NT2/D1 (cell line): ENCODE results near the gene PRKG1.

ENCODE experiments used
- DNase-seq: peaks from one replicate; pipeline ENCODE4 v3.0.0-alpha.2; 2011; ENCODE audit warnings: low read depth, low spot score
- H3K27me3 ChIP-seq: 2 replicates; pipeline ENCODE4 v1.6.0; 2011; ENCODE audit warnings: mild to moderate bottlenecking; ENCODE audit not compliant: insufficient read length, insufficient read depth
- H3K36me3 ChIP-seq: 2 replicates; pipeline ENCODE4 v1.6.1; 2011; ENCODE audit warnings: mild to moderate bottlenecking, low read length, mixed read lengths; ENCODE audit not compliant: insufficient read depth, insufficient read length
- H3K4me1 ChIP-seq: 2 replicates; pipeline ENCODE4 v1.5.1; 2011; ENCODE audit not compliant: insufficient read depth, insufficient read length
- H3K4me3 ChIP-seq: 2 replicates; pipeline ENCODE4 v1.5.1; 2011; ENCODE audit warnings: low read depth; ENCODE audit not compliant: insufficient read length
- H3K9ac ChIP-seq: 2 replicates; pipeline ENCODE4 v1.6.0; 2011; ENCODE audit warnings: low read depth; ENCODE audit not compliant: insufficient read length
- H3K9me3 ChIP-seq: 2 replicates; pipeline ENCODE4 v1.5.1; 2011; ENCODE audit warnings: mild to moderate bottlenecking, low read length; ENCODE audit not compliant: insufficient read depth
- SUZ12 ChIP-seq: IDR thresholded peaks from 2 replicates; pipeline ENCODE4 v1.6.1; 2011; ENCODE audit not compliant: insufficient read length, insufficient read depth; ENCODE audit errors: extremely low read depth
- YY1 ChIP-seq: IDR thresholded peaks from 2 replicates; pipeline ENCODE4 v1.6.1; 2011; ENCODE audit not compliant: insufficient read length, insufficient read depth
- ZNF274 ChIP-seq: IDR thresholded peaks from 2 replicates; pipeline ENCODE4 v1.6.1; 2011; ENCODE audit warnings: mild to moderate bottlenecking, low read depth, low read length

Gene PRKG1

GRCh38 chr10:52020173-52020572 is 945.9 kb downstream of the PRKG1 start:
- Histone ChIP-seq H3K4me1 (no peaks in the 10 kb centered on the region), H3K4me3 (no peak overlapping the region), H3K27me3 (no peaks in the 10 kb centered on the region), H3K36me3 (no peaks in the 10 kb centered on the region), H3K9me3 (peaks cover 3% of the 10 kb centered on the region; the same call in 1 of the 2 replicates), H3K9ac (no peak overlapping the region)
- no peak for TF ChIP-seq SUZ12
- no peak for TF ChIP-seq ZNF274
- TF ChIP-seq YY1: no peak
- no peak for DNase-seq

- no peaks in the 10 kb centered on the region for H3K27me3 ChIP-seq
- H3K9ac ChIP-seq: no peak overlapping the region
- H3K9me3 ChIP-seq: no peaks in the 10 kb centered on the region; the same call in 1 of the 2 replicates
- no peak overlapping the region for H3K4me3 ChIP-seq
- TF ChIP-seq ZNF274 (no peak), SUZ12 (no peak), YY1 (no peak)
- no peaks in the 10 kb centered on the region for H3K36me3 ChIP-seq
- DNase-seq: no peak
- H3K4me1 ChIP-seq: no peaks in the 10 kb centered on the region
Measured at GRCh38 chr10:52020702-52021101, 946.4 kb downstream of the PRKG1 start.

GRCh38 chr10:52027055-52027705 is 952.9 kb downstream of the PRKG1 start:
- no peak overlapping the region for H3K4me3 ChIP-seq
- H3K9ac ChIP-seq: no peak overlapping the region
- H3K27me3 ChIP-seq: no peaks in the 10 kb centered on the region
- H3K36me3 ChIP-seq: no peaks in the 10 kb centered on the region
- H3K4me1 ChIP-seq: no peaks in the 10 kb centered on the region
- no peak for DNase-seq
- H3K9me3 ChIP-seq: no peaks in the 10 kb centered on the region
- TF ChIP-seq SUZ12: no peak
- TF ChIP-seq YY1: no peak
- no peak for TF ChIP-seq ZNF274

GRCh38 chr10:52028523-52028858 is 954.2 kb downstream of the PRKG1 start:
- Histone ChIP-seq H3K4me1 (no peaks in the 10 kb centered on the region), H3K36me3 (no peaks in the 10 kb centered on the region), H3K4me3 (no peak overlapping the region), H3K9ac (no peak overlapping the region), H3K27me3 (no peaks in the 10 kb centered on the region), H3K9me3 (no peaks in the 10 kb centered on the region)
- no peak for DNase-seq
- no peak for TF ChIP-seq YY1
- TF ChIP-seq ZNF274: no peak
- TF ChIP-seq SUZ12: no peak

GRCh38 chr10:52029628-52030027 is 955.3 kb downstream of the PRKG1 start:
- Histone ChIP-seq H3K36me3 (no peaks in the 10 kb centered on the region), H3K9me3 (no peaks in the 10 kb centered on the region), H3K9ac (no peak overlapping the region), H3K4me3 (no peak overlapping the region), H3K27me3 (no peaks in the 10 kb centered on the region), H3K4me1 (no peaks in the 10 kb centered on the region)
- DNase-seq: no peak
- TF ChIP-seq SUZ12 (no peak), ZNF274 (no peak), YY1 (no peak)

GRCh38 chr10:52030051-52030790 is 955.9 kb downstream of the PRKG1 start:
- TF ChIP-seq YY1 (no peak), ZNF274 (no peak), SUZ12 (no peak)
- no peaks in the 10 kb centered on the region for H3K27me3 ChIP-seq
- no peaks in the 10 kb centered on the region for H3K4me1 ChIP-seq
- no peaks in the 10 kb centered on the region for H3K9me3 ChIP-seq
- no peak overlapping the region for H3K4me3 ChIP-seq
- no peaks in the 10 kb centered on the region for H3K36me3 ChIP-seq
- no peak overlapping the region for H3K9ac ChIP-seq
- DNase-seq: no peak

GRCh38 chr10:52030975-52031374 is 956.7 kb downstream of the PRKG1 start:
- Histone ChIP-seq H3K4me1 (no peaks in the 10 kb centered on the region), H3K9ac (no peak overlapping the region), H3K36me3 (no peaks in the 10 kb centered on the region), H3K27me3 (no peaks in the 10 kb centered on the region), H3K4me3 (no peak overlapping the region), H3K9me3 (no peaks in the 10 kb centered on the region)
- DNase-seq: no peak
- TF ChIP-seq ZNF274: no peak
- no peak for TF ChIP-seq YY1
- TF ChIP-seq SUZ12: no peak
